Testis (tissue), 3 donors: ENCODE measurements around the gene DGKZ. TPM values are rescaled to one million over a fixed set of nuclear protein-coding genes. Genes with fewer than 3 reads are reported as not detected.

ENCODE experiments used
- DNase-seq: peaks from one replicate; pipeline ENCODE4 v3.0.0-alpha.2; 2019
- H3K27ac ChIP-seq, 2 donors: fragments of 200-600 bp; sonication (generic); one replicate each; pipeline ENCODE4 v1.5.1; 2019
- H3K27me3 ChIP-seq: fragments of 200-600 bp; sonication (generic); one replicate; pipeline ENCODE4 v1.5.1; 2019
- H3K36me3 ChIP-seq: fragments of 200-600 bp; sonication (generic); one replicate; pipeline ENCODE4 v1.5.1; 2017; ENCODE audit warnings: low read depth; ENCODE audit errors: missing control alignments
- H3K4me1 ChIP-seq: fragments of 200-600 bp; sonication (generic); one replicate; pipeline ENCODE4 v1.5.1; 2019
- H3K4me3 ChIP-seq, 2 donors: fragments of 200-600 bp; sonication (generic); one replicate each; pipeline ENCODE4 v1.5.1; 2017 to 2019
- H3K9me3 ChIP-seq: fragments of 200-600 bp; sonication (generic); one replicate; pipeline ENCODE4 v1.5.1; 2017
- CTCF ChIP-seq, 3 experiments: fragments of 450-650 bp in 2 of 3; fragments of 200-600 bp in 1 of 3; sonication (generic) in 1 of 3; IDR thresholded peaks; one replicate each; pipeline ENCODE4 v1.5.1; 2016 to 2019; ENCODE audit warnings: antibody characterized with exemption in 3 of 3, mild to moderate bottlenecking in 2 of 3, moderate library complexity in 1 of 3
- POLR2A ChIP-seq: fragments of 450-650 bp; IDR thresholded peaks from one replicate; pipeline ENCODE4 v1.6.1; 2017; ENCODE audit warnings: antibody characterized with exemption, mild to moderate bottlenecking, moderate library complexity
- WGBS, 2 donors: methylation state at CpG; one replicate each; pipeline ENCODE4 v1.1.5; 2018; 5-methylcytosine and 5-hydroxymethylcytosine counted together
- intact Hi-C: fragments of 100-400 bp; cut with DNase I; formaldehyde crosslinking; loops from one replicate; pipeline ENCODE4 v1.15.1; 2023; ENCODE audit warnings: low total_unique reads
- polyA plus RNA-seq: library from polyadenylated mRNA; stranded (reverse); fragments of 350-450 nt; fragmentation: Illumina TruSeq; extraction: RNeasy Lipid Tissue Mini Kit (QIAGEN cat#74804); gene quantifications from one replicate; pipeline ENCODE4 v1.2.3, GENCODE V29; 2014; ENCODE audit warnings: low read depth, low replicate concordance; ENCODE audit not compliant: insufficient read depth
- total RNA-seq, 2 donors: library from RNA; depleted of rRNA; stranded (reverse); fragments of >200 nt; gene quantifications; one replicate each; pipeline ENCODE4 v1.2.3, GENCODE V29; 2016

The DGKZ gene
- total and polyA plus RNA-seq, 3 donors from 2014 or later = 33.8 to 104 (median 67.2) TPM

- H3K27ac ChIP-seq = no peak overlapping the region
- no peaks in the 10 kb centered on the region for H3K9me3 ChIP-seq
- 7 to 11% methylated on average over 12 to 43 of the region's 63 CpGs for WGBS, 2 donors
- intact Hi-C loops = no loop called here
- no peak for DNase-seq
- H3K4me1 ChIP-seq = peaks cover 37% of the 10 kb centered on the region
- no peaks in the 10 kb centered on the region for H3K36me3 ChIP-seq
- H3K4me3 ChIP-seq = peak overlapping the region; percentile 78 to 88
- no peaks in the 10 kb centered on the region for H3K27me3 ChIP-seq
- TF ChIP-seq CTCF (IDR thresholded peaks at IDR 0.05) (no peak), POLR2A (no peak)
These were observed 511 bp downstream of the DGKZ start for GRCh38 chr11:46347637-46348311.

- no peaks in the 10 kb centered on the region for H3K27me3 ChIP-seq
- no peaks in the 10 kb centered on the region for H3K36me3 ChIP-seq
- H3K9me3 ChIP-seq = no peaks in the 10 kb centered on the region
- 67 to 72% methylated on average over 15 to 18 of the region's 18 CpGs for WGBS, 2 donors
- no peak overlapping the region for H3K27ac ChIP-seq
- H3K4me3 ChIP-seq = no peak overlapping the region
- no peak for TF ChIP-seq POLR2A
- TF ChIP-seq CTCF (IDR thresholded peaks at IDR 0.05) = no peak
- intact Hi-C loops = no loop called here
- peaks cover 27% of the 10 kb centered on the region for H3K4me1 ChIP-seq
- DNase-seq = no peak
These were observed 1.5 kb downstream of the DGKZ start for GRCh38 chr11:46348566-46349401.

GRCh38 chr11:46350695-46351094, 3.4 kb downstream of the DGKZ start:
- H3K4me3 ChIP-seq = no peak overlapping the region
- TF ChIP-seq POLR2A (no peak), CTCF (IDR thresholded peaks at IDR 0.05) (no peak)
- no peak overlapping the region for H3K27ac ChIP-seq
- peaks cover 23% of the 10 kb centered on the region for H3K4me1 ChIP-seq
- intact Hi-C loops = no loop called here
- 67 to 75% methylated on average over 3 of the region's 3 CpGs for WGBS, 2 donors
- no peaks in the 10 kb centered on the region for H3K27me3 ChIP-seq
- no peaks in the 10 kb centered on the region for H3K9me3 ChIP-seq
- no peak for DNase-seq
- no peaks in the 10 kb centered on the region for H3K36me3 ChIP-seq

GRCh38 chr11:46351148-46351547, 3.9 kb downstream of the DGKZ start:
- intact Hi-C loops = no loop called here
- H3K4me1 ChIP-seq = peaks cover 23% of the 10 kb centered on the region

More at GRCh38 chr11:46351148-46351547, 3.9 kb downstream of the DGKZ start:
- no peak overlapping the region for H3K27ac ChIP-seq
- no peaks in the 10 kb centered on the region for H3K9me3 ChIP-seq
- no peaks in the 10 kb centered on the region for H3K27me3 ChIP-seq
- H3K36me3 ChIP-seq = no peaks in the 10 kb centered on the region
- no peak overlapping the region for H3K4me3 ChIP-seq
- 84 to 100% methylated on average over 1 to 8 of the region's 8 CpGs for WGBS, 2 donors
- DNase-seq = no peak
- no peak for TF ChIP-seq POLR2A
- TF ChIP-seq CTCF (IDR thresholded peaks at IDR 0.05) = no peak
